Kidney (tissue), 14 donors: ENCODE measurements around the gene SERPINE1. TPM values are rescaled to one million over a fixed set of nuclear protein-coding genes. Genes with fewer than 3 reads are reported as not detected.
A peak's percentile ranks its signal among the peaks of the same experiment; 100 is the strongest.

Source experiments
- DNase-seq, 5 donors: peaks; one replicate each; pipeline ENCODE4 v3.0.0-alpha.2; 2013 to 2020
- FAIRE-seq: peaks from 2 replicates; lab custom pipeline; 2012; peaks lifted over from hg19 to GRCh38; lab: Jason Lieb, UNC
- H3K27ac ChIP-seq, 2 donors: one replicate each; pipeline ENCODE4 v1.7.0; 2013; ENCODE audit warnings: low read depth in 2 of 2, low read length in 2 of 2, inconsistent platforms in 1 of 2
- H3K27me3 ChIP-seq: one replicate; pipeline ENCODE4 v1.7.1; 2013; ENCODE audit warnings: low read length, inconsistent platforms; ENCODE audit not compliant: control insufficient read depth, insufficient read depth
- H3K36me3 ChIP-seq, 3 donors: one replicate each; pipeline versions ENCODE4 v1.7.0 to v1.7.1; 2013; ENCODE audit warnings: low read length in 3 of 3, control low read depth in 1 of 3, inconsistent platforms in 1 of 3; ENCODE audit not compliant: insufficient read depth in 3 of 3, control insufficient read depth in 2 of 3
- H3K4me1 ChIP-seq, 3 donors: one replicate each; pipeline versions ENCODE4 v1.7.0 to v1.7.1; 2013; ENCODE audit warnings: low read length in 3 of 3, inconsistent platforms in 1 of 3, low read depth in 1 of 3; ENCODE audit not compliant: control insufficient read depth in 2 of 3, insufficient read depth in 2 of 3
- H3K4me3 ChIP-seq, 3 donors: one replicate each; pipeline versions ENCODE4 v1.7.0 to v1.8.1; 2013; ENCODE audit warnings: low read length in 3 of 3, control low read depth in 1 of 3, inconsistent platforms in 1 of 3
- H3K9ac ChIP-seq, 3 donors: one replicate each; pipeline versions ENCODE4 v1.7.0 to v1.7.1; 2013; ENCODE audit warnings: low read length in 3 of 3, control low read depth in 1 of 3, inconsistent platforms in 1 of 3
- H3K9me3 ChIP-seq, 3 donors: one replicate each; pipeline versions ENCODE4 v1.7.0 to v1.7.1; 2013; ENCODE audit warnings: low read length in 3 of 3, control low read depth in 1 of 3, inconsistent platforms in 1 of 3; ENCODE audit not compliant: control insufficient read depth in 2 of 3, insufficient read depth in 1 of 3
- CTCF ChIP-seq: IDR thresholded peaks from 3 replicates; pipeline ENCODE4 v1.5.1; 2012; ENCODE audit warnings: mild to moderate bottlenecking, moderate library complexity, borderline replicate concordance; ENCODE audit not compliant: insufficient read depth; ENCODE audit errors: extremely low read depth
- intact Hi-C: fragments of 100-400 bp; cut with DNase I; formaldehyde crosslinking; loops from one replicate; pipeline ENCODE4 v1.11.1; 2022
- polyA plus RNA-seq: library from polyadenylated mRNA; stranded (reverse); fragments of 350-450 nt; fragmentation: Illumina TruSeq; extraction: RNeasy Lipid Tissue Mini Kit (QIAGEN cat#74804); gene quantifications from one replicate; pipeline ENCODE4 v1.2.3, GENCODE V29; 2014; ENCODE audit warnings: low read depth, low replicate concordance; ENCODE audit not compliant: insufficient read depth
- total RNA-seq: library from RNA; stranded (reverse); fragmentation: NEBNext Ultra II Directional; extraction: Animal tissue kit (Norgen Biotek cat#: 25700); gene quantifications from one replicate; pipeline ENCODE4 v1.2.1, GENCODE V29; 2021
- donor health status: control.
- donor health status: control.
- donor health status: control.
- donor health status: control.
- donor health status: control.
- donor health status: DM: yes; HTN: yes; CAD: no.
- donor health status: Normal renal cell carcinoma (clear cell type).

The SERPINE1 gene
- total and polyA plus RNA-seq, 2 donors from 2014 or later = 3.5 to 9.9 TPM

DNA sequence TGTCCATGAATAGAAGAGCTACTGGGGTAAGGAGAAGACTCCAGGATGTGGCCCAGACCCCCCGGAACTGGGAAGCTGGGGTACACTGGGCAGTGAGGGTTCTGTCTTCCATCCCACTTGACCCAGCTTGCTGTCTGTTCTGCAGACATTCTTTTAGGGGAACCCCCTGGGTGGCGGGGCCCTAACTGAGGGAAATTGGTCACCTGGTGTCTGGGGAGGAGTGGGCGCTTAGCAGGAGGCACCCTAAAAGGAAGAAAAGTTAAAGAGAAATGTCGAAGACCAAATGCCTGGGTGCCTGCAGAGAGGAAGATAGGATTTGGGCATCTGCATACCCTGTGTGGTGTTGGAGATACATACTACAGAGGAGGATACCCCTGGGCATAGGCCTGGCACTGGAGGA lies 28.4 kb downstream of the SERPINE1 start:
- Histone ChIP-seq H3K27ac (no peak overlapping the region), H3K27me3 (no peaks in the 10 kb centered on the region), H3K9ac (peak overlapping the region in 1 of 3 donors; percentile 41), H3K9me3 (no peaks in the 10 kb centered on the region), H3K4me1 (peaks cover 0 to 14% (median 5%) of the 10 kb centered on the region in 3 donors), H3K4me3 (peak overlapping the region; percentile 14 to 67 (median 46)), H3K36me3 (peaks cover 0 to 4% (median 3%) of the 10 kb centered on the region in 3 donors)
- no peak for DNase-seq
- intact Hi-C loops = no loop called here
- no peak for TF ChIP-seq CTCF
- no peak for FAIRE-seq

DNA sequence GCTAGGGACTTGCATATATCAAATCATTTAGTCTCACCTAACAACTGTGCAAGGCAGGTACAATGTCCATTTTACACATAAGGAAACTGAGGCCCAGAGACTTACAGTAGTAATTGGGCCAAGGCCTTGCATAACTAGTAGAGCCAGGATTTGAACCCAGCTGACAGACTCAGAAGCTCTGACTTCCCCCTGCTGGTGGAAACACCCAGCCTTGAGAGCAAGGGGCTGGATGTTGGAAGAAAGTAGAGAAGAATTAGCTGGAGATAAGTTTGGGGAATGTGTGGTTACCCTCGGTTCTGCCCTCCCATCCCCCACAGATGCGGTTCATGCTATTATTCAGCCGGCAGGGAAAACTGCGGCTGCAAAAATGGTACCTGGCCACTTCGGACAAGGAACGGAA lies 29.4 kb downstream of the SERPINE1 start:
- no peak for TF ChIP-seq CTCF
- intact Hi-C loops = no loop called here
- no peak for DNase-seq
- Histone ChIP-seq H3K36me3 (peaks cover 0 to 4% (median 3%) of the 10 kb centered on the region in 3 donors), H3K4me1 (peaks cover 0 to 16% (median 5%) of the 10 kb centered on the region in 3 donors), H3K4me3 (no peak overlapping the region), H3K9me3 (no peaks in the 10 kb centered on the region), H3K27ac (no peak overlapping the region), H3K9ac (no peak overlapping the region), H3K27me3 (no peaks in the 10 kb centered on the region)
- FAIRE-seq = no peak

DNA sequence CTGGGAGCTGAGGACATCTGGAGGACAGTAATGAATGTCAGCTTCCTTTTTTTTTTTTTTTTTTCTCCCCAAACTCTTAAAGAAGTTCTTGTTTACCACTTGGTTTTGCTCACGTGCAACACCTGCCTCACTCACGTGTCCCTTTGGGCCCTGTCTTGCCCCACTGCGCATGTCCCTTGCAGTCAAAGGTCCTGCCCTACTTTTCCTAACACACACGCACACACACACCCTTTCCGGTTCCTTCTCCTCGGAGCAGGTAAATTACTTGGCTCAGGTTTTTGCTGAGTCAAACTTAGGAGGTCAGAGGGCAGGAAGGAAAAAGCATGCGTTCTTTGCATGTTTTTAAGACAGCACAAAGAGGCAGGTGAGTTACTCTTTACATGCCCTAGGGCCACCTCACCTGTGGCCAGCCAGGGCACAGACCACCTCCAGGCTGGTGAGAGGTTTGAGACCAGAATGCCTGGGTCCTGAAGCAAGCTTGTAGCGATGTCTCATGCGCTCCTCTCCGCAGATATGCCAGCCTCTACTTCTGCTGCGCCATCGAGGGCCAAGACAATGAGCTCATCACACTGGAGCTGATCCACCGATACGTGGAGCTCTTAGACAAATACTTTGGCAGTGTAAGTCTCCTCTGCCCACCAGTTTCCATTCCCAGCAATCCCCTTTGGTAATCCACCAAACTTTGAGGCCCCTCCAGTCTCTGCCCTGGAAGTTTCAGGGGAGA lies 30.1 kb downstream of the SERPINE1 start:
- H3K9ac ChIP-seq = no peak overlapping the region
- FAIRE-seq = no peak

More for the DNA sequence above, 30.1 kb downstream of the SERPINE1 start:
- Histone ChIP-seq H3K27ac (no peak overlapping the region), H3K9me3 (no peaks in the 10 kb centered on the region), H3K4me1 (peaks cover 0 to 16% (median 5%) of the 10 kb centered on the region in 3 donors), H3K27me3 (no peaks in the 10 kb centered on the region), H3K4me3 (no peak overlapping the region), H3K36me3 (peaks cover 0 to 4% (median 3%) of the 10 kb centered on the region in 3 donors)
- no peak for TF ChIP-seq CTCF
- no peak for DNase-seq
- intact Hi-C loops = no loop called here
